Measurements from ENCODE around the gene PARN. TPM values are rescaled to one million over a fixed set of nuclear protein-coding genes. Genes with fewer than 3 reads are reported as not detected.

The PARN gene
- total and polyA plus RNA-seq, 2 of the 8 experiments (the other 6 are each of a cell fraction or from before 2014, with no cell fraction given): 24.5 to 44.6 TPM

GRCh38 chr16:14608111-14608566, 21.9 kb downstream of the PARN start:
- no peak overlapping the region for H4K5ac ChIP-seq (ENCODE audit: insufficient read length, low read depth, low read length)
- H3K4me2 ChIP-seq (ENCODE audit: insufficient read depth in 1 of 2, low read depth in 2 of 2, low read length in 2 of 2): no peak overlapping the region
- H2BK15ac ChIP-seq (ENCODE audit: low read length): no peak overlapping the region
- H3K9me3 ChIP-seq (ENCODE audit: insufficient read depth in 2 of 2, low read depth in 1 of 2, low read length in 1 of 2): no peaks in the 10 kb centered on the region
- no peaks in the 10 kb centered on the region for H3K27me3 ChIP-seq (replicated peaks in 1 of 4; ENCODE audit: control insufficient read depth in 3 of 4, extremely low read depth in 1 of 4, insufficient read depth in 3 of 4, low read length in 3 of 4)
- no peaks in the 10 kb centered on the region for H3K23me2 ChIP-seq (ENCODE audit: low read depth, low read length)
- no peak overlapping the region for H2AFZ ChIP-seq (ENCODE audit: low read length)
- H2BK120ac ChIP-seq (replicated peaks; ENCODE audit: low read depth, low read length): no peak overlapping the region
- peaks cover 11 to 80% (median 49%) of the 10 kb centered on the region in 4 experiments for H3K36me3 ChIP-seq (ENCODE audit: control insufficient read depth in 2 of 4, insufficient read depth in 4 of 4, low read length in 3 of 4)
- no peak overlapping the region for H3K18ac ChIP-seq (ENCODE audit: extremely low read depth, low read length)
- H3K4me1 ChIP-seq (replicated peaks in 1 of 4; ENCODE audit: control insufficient read depth in 3 of 4, insufficient read depth in 4 of 4, low read length in 3 of 4): peaks cover 0 to 3% (median 0%) of the 10 kb centered on the region in 4 experiments; a peak in 1 of 7 replicates
- no peak overlapping the region for H3K4ac ChIP-seq (replicated peaks; ENCODE audit: insufficient read length, low read depth, low read length)
- peaks cover 0 to 2% of the 10 kb centered on the region in 2 experiments for H4K20me1 ChIP-seq (replicated peaks in 1 of 2; ENCODE audit: control insufficient read depth in 1 of 2, insufficient read depth in 2 of 2, low read length in 2 of 2)
- no peak overlapping the region for H3K4me3 ChIP-seq (ENCODE audit: extremely low read depth in 1 of 4, insufficient read depth in 2 of 4, low read depth in 3 of 4, low read length in 4 of 4)
- no peak overlapping the region for H2BK20ac ChIP-seq (ENCODE audit: low read length)
- TF ChIP-seq NANOG (IDR thresholded peaks at IDR 0.05; ENCODE audit: insufficient read depth, low read depth, low read length, poor library complexity, severe bottlenecking): no peak
- TF ChIP-seq POLR2A (IDR thresholded peaks at IDR 0.05; ENCODE audit: control extremely low read depth in 1 of 2, low read depth in 2 of 2, low read length in 2 of 2): no peak
- no peak for TF ChIP-seq EZH2 (IDR thresholded peaks at IDR 0.05; ENCODE audit: low read depth, low read length, severe bottlenecking)
- TF ChIP-seq MAX (IDR thresholded peaks at IDR 0.05): no peak
- TF ChIP-seq YY1 (IDR thresholded peaks at IDR 0.05; ENCODE audit: low read depth, low read length): no peak
- no peak for TF ChIP-seq POU5F1 (IDR thresholded peaks at IDR 0.05; ENCODE audit: low read depth, low read length)
- TF ChIP-seq, protein P1, sequence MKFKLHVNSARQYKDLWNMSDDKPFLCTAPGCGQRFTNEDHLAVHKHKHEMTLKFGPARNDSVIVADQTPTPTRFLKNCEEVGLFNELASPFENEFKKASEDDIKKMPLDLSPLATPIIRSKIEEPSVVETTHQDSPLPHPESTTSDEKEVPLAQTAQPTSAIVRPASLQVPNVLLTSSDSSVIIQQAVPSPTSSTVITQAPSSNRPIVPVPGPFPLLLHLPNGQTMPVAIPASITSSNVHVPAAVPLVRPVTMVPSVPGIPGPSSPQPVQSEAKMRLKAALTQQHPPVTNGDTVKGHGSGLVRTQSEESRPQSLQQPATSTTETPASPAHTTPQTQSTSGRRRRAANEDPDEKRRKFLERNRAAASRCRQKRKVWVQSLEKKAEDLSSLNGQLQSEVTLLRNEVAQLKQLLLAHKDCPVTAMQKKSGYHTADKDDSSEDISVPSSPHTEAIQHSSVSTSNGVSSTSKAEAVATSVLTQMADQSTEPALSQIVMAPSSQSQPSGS (IDR thresholded peaks at IDR 0.05; ENCODE audit: low read length): no peak
- TF ChIP-seq SRF (IDR thresholded peaks at IDR 0.05; ENCODE audit: low read depth, low read length): no peak
- no peak for TF ChIP-seq BRCA1 (IDR thresholded peaks at IDR 0.05; ENCODE audit: low read depth, low read length)
- TF ChIP-seq POLR2AphosphoS5 (IDR thresholded peaks at IDR 0.05; ENCODE audit: low read depth, low read length): no peak
- TF ChIP-seq EP300 (IDR thresholded peaks at IDR 0.05; ENCODE audit: borderline replicate concordance in 1 of 2, low read depth in 2 of 2, low read length in 2 of 2): no peak
- no peak for TF ChIP-seq RFX5 (IDR thresholded peaks at IDR 0.05; ENCODE audit: borderline replicate concordance, low read depth, low read length)
- no peak for TF ChIP-seq JUN (IDR thresholded peaks at IDR 0.05; ENCODE audit: low read depth, low read length)
- no peak overlapping the region for H3K23ac ChIP-seq (ENCODE audit: insufficient read length)
- DNase-seq (ENCODE audit: low read depth in 1 of 2, low spot score in 2 of 2): no peak
- H3K79me2 ChIP-seq (ENCODE audit: control insufficient read depth in 1 of 2, insufficient read depth in 2 of 2, low read length in 2 of 2): no peaks in the 10 kb centered on the region
- H3K27ac ChIP-seq (ENCODE audit: low read depth, low read length): no peak overlapping the region
- H2AK5ac ChIP-seq (ENCODE audit: low read depth, low read length): no peak overlapping the region
- POLR2A ChIA-PET (ENCODE audit: partially characterized antibody): interaction anchor here (0.9 to 2.2 kb wide), 2 partner anchors 8 to 10 kb away, joined by 3 to 5 read pairs; no protein-coding TSS in a partner anchor
- H3K9ac ChIP-seq (replicated peaks in 1 of 4; ENCODE audit: extremely low read depth in 1 of 4, low read depth in 3 of 4, low read length in 3 of 4): no peak overlapping the region
- H3K79me1 ChIP-seq (ENCODE audit: low read depth, low read length): no peaks in the 10 kb centered on the region
- no peak overlapping the region for H4K91ac ChIP-seq (replicated peaks; ENCODE audit: insufficient read length, low read length)
- no peak overlapping the region for H4K8ac ChIP-seq (ENCODE audit: extremely low read depth, insufficient read depth, low read length)
- 89% methylated on average over 4 of the region's 4 CpGs; no CpG with 5 or more reads in 1 of the 2 experiments for WGBS, 2 experiments (ENCODE audit: extremely low coverage in 1 of 2, insufficient coverage in 1 of 2, insufficient read length in 1 of 2, insufficient replicate concordance in 2 of 2, low coverage in 1 of 2, low lambda C conversion rate in 2 of 2, missing lambda C conversion rate in 1 of 2)
- H2BK5ac ChIP-seq (ENCODE audit: low read depth, low read length): no peak overlapping the region
- CTCF ChIA-PET (ENCODE audit: partially characterized antibody): no interaction called here
- H3K56ac ChIP-seq (replicated peaks; ENCODE audit: insufficient read length, low read depth, low read length): no peak overlapping the region
- FAIRE-seq: no peak
- H3K14ac ChIP-seq (ENCODE audit: insufficient read length): no peak overlapping the region
- H2BK12ac ChIP-seq (ENCODE audit: low read depth, low read length): no peak overlapping the region
